AG08395 (cell line): ENCODE data around the gene CDK19.
A peak's percentile ranks its signal among the peaks of the same experiment; 100 is the strongest.
"Not testable (repeated sequence)": the region's sequence is repeated elsewhere in the genome, so short reads cannot be mapped to it uniquely, and the experiment has no call there.

Experiments
- DNase-seq: peaks from one replicate; pipeline ENCODE4 v3.0.0; 2012; ENCODE audit warnings: mixed read lengths, low spot score

The CDK19 gene

GRCh38 chr6:110756817-110757216 lies 58.5 kb downstream of the CDK19 start:
- DNase-seq, result no peak

- DNase-seq, result no peak
Measured at GRCh38 chr6:110755411-110755834, 59.8 kb downstream of the CDK19 start.

- DNase-seq, result not testable (repeated sequence)
Measured at GRCh38 chr6:110753936-110754668, 61.2 kb downstream of the CDK19 start.

DNA sequence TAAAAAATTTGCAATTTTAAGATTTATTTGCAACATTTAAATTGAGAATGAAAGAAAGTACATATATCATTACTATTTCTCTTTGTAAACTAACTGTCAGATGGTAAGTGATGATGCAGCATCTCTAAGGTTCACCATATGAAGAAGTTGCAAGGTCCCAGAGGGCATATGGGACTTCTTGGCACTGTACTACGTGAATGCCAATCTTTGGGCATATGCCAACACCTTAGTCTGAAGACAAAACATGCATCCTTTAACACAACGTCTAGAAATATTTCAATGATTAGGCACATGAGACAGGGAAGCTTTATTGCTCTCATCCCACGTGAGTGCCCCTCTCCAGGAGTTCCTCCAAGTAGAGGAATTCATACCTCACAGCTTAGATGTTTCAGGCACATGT lies 66.8 kb downstream of the CDK19 start:
- no peak for DNase-seq

DNA sequence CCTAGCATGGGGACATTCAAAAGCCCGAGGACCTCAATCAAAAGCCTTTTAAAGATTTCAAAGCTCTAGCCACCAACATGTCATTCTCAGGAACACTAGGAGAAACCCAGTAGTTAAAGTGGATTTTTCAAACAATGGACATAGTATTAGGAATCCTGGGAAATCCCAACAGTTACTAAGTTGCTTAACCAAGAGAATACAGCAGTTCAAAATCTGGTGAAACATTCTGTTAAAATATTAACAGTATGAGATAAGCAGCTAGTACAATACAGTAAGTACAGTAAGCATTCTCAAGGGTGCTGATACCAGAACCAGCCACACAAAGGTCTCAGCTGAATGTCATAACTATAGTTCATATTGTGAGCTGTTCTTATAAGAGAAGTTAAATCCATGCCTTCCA lies 68.6 kb downstream of the CDK19 start:
- DNase-seq, result no peak

DNA sequence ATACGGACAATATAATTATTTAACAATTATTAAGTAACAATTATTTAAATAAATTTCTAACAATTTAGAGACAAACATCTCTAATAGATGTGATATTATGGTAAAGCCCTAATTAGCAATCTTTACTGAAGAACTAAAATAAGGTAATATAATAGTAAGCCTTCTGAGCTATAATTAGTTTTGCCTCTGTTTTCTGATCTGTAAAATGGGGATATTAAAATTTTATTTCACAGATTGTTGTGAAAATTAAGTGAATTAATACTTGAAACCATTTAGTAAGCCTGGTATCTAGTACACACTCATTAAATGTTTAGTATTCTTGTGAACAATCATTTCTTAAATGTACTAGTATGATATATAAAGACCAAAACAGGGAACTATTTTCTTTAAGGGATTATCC lies 70.3 kb downstream of the CDK19 start:
- no peak for DNase-seq

DNA sequence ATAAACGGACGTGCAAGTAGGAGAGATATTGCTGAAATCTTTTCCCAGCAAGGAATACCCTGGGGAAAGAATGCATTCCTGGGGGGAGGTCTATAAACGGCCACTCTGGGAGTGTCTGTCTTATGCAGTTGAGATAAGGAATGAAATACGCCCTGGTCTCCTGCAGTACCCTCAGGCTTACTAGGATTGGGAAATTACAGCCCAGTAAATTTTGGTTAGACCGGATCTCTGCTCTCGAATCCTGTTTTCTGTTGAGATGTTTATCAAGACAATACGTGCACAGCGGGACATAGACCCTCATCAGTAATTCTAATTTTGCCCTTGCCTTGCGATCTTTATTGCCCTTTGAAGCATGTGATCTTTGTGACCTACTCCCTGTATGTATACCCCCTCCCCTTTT lies 72.7 kb downstream of the CDK19 start:
- not testable (repeated sequence) for DNase-seq

DNA sequence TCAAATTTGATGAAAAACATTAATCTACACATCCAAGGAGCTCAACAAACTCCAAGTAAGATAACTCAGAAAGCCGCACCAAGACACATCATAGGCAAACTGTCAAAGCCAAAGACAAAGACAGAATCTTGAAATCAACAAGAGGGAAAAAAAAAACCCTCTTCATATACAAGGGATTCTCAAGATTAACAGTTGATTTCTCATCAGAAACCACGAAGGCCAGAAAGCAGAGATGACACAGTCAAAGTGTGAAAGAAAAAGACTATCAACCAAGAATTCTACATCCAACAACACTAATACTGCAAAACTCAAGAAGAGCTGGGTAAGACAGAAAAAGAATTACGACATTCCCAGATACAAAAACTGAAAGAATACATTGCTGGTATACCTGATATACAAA lies 73.8 kb downstream of the CDK19 start:
- no peak for DNase-seq

DNA sequence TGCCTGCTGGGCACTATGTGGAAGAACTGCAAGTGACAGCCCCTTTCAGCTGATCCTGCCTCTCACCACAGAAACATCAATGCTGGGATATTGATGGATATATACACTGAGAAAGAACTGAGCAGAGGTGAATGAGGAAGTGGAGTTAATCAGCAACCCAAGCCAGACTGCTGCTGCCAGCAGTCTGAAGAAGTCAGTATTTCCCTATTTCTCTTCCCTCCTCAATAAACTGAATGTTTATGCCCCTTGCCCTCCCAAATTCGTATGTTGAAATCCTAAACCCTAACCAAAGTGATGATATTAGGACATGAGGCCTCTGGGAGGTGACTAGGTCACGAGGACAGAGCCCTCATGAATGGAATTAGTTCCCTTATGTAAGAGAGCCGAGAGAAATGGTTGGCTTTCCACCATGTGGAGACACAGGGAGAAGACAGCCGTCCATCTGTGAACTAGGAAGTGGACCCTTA lies 76.3 kb downstream of the CDK19 start:
- DNase-seq, result no peak

DNA sequence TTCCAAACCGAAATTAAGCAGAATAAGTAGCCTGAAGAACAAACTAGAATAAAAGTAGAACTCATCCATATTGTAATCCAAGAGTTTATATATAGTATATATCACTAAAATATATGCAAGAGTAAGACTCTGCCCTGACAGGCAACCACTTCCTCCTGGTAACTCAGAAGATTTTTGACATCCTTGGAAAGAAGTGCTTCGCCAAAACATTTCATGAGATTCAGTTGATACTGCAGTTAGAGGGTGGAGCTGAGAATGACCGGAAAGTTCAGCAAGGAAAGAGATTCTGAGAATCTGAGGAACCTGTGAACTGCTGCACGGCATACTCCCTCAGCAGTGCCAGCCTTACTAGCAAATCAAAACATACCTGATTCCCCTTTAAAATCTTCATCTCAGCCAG lies 79.6 kb downstream of the CDK19 start:
- DNase-seq, result no peak

DNA sequence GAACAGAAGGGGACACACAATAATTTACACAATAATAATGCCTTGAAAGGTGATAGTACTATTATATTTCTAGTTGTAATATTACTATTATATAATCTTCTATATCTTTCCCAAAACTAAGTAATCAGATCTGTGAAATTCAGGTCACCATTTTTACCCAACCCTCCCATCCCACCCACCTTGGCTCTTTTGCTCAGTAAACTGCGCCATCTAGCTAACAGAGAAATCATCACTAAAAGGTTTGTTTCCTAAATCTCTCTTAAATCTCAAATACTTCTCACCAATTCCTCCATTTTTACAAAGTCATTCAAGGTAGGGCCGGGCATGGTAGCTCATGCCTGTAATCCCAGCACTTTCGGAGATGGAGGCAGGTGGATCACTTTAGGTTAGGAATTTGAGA lies 83.4 kb downstream of the CDK19 start:
- DNase-seq, result no peak

DNA sequence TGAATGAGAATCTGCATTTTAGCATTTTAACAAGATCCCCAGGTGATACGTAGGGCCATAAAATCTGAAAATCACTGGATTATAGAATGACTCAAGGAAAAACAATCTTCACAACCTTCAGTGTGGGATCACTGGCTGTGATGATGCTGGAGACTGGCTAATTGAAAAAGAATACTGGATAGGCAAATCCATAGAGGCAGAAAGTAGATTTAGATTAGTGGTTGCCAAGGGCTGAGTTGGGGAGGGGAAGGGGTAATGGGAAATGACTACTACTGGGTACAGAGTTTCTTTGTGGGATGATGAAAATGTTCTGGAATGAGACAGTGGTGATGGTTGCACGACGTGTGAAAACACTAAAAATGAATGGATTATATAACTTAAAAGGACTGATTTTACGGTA lies 84.1 kb downstream of the CDK19 start:
- no peak for DNase-seq

DNA sequence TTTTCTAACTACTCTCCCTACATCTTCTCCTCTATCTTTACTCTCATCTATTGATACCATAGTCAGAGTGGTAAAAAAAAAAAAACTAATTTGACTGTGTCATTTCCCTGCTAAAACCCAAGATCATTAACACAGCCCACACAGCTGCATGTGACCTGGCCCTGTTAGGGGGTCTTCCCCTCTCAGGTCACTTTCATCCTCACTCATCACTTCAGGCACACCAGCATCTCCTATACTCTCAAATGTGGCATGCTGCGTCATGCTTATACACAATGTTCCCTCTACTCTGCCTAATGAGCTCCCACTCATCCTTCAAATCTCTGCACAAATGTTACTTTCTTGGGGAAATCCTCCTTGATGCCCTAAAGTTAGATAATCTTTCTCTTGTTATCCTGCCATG lies 86.8 kb downstream of the CDK19 start:
- no peak for DNase-seq

- DNase-seq, result no peak
Measured at GRCh38 chr6:110723017-110723416, 92.3 kb downstream of the CDK19 start.

DNA sequence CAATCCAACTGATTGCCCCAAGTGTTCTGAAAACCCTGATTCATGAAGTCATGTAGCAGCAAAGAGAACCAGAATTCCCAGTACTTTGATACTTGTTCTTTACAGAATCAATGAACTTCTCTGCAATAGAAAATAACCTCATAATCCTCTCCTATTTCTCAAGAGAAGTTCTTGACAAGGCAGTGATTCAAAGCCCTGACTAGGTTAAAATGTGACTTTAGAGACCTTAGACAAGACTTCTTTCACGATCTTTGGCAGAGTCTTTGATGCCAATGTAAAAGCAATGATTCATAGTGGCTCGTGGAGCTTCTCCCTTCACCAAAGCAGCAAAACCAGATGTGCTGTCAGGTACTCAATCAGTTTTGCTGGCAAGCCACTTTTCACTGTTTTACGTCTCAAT lies 95.2 kb downstream of the CDK19 start:
- no peak for DNase-seq

DNA sequence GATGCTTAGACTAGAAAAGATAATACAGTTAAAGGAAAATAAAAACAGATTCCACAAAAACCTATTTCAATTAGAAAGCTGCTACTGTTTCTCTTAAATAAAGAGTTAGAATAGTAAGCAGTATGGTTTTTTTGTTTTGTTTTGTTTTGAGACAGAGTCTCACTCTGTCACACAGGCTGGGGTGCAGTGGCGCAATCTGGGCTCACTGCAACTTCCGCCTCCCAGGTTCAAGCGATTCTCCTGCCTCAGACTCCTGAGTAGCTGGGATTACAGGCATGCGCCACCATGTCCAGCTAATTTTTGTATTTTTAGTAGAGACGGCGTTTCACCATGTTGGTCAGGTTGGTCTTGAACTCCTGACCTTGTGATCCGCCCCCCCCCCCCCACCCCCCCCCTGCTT lies 95.7 kb downstream of the CDK19 start:
- not testable (repeated sequence) for DNase-seq

DNA sequence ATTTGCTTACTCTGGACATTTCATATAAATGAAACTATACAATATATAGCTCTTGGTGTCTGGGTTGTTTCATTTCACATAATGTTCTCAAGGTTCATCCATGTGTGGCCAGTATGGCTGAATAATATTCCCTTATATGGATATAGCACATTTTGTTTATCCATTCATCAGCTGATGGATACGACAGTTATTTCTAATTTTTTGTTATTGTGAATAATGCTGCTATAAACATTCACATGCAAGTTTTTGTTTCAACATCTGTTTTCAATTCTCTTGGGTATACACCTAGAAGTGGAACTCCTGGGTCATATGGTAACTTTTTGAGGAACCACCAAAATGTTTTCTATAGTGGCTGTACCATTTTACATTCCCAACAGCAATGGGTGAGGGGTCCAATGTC lies 101.1 kb downstream of the CDK19 start:
- DNase-seq, result no peak

GRCh38 chr6:110712238-110712637 lies 103.0 kb downstream of the CDK19 start:
- no peak for DNase-seq

DNA sequence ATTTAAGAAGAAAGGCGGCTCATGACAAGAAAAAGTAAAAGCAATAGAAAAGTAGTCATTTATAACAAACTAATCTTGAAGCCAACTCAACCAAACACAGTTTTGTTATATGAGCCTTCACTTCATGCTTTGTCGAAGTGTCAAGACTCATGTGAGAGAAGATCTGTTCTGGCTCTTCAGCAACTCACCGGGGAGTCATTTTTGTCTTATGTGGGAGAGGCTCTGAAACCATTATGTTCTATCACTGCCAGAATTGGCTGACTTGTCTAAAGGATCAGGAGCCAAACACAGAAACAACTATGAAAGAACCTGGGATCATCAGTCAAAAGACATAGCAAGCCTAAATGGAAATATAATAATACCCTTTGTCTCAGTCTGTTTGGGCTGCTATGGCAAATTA lies 105.2 kb downstream of the CDK19 start:
- DNase-seq, result no peak

DNA sequence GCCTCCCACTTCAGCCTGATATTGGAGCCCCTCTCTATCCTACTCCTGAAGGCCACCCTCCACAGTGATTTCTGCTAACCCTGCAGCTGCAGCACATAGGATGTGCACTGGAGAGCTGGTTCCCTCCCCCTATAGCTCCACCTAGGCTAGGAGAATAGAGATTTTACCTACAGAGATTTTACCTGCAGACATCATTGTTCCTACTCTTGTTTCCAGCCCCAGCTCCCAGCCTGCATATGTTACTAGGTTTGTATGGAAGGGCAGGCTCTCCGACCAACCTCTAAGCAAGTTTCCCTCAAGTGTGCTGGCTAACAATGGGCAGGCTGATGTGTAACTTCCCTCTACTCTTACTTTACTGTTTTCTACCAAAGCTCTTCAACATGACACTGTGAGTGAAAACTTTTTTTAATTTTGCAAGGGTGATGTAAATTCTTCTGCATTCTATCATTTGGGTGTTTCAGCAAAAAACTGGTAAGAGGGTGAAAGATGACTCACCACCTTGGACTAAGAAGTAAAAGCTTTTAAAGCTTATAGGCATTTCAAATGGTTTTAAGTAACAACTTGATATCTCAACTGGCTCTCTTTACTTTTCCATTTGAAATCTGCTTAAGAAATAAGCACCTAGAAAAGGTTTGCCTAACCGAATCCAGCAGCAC lies 106.8 kb downstream of the CDK19 start:
- DNase-seq, result peak; percentile 36

- DNase-seq, result no peak
Measured at GRCh38 chr6:110705543-110705942, 109.7 kb downstream of the CDK19 start.

- no peak for DNase-seq
Measured at GRCh38 chr6:110703906-110704594, 111.2 kb downstream of the CDK19 start.
